HG03045 (cell line): ENCODE results near the gene EPHB3.

Experiments
- ATAC-seq: cut with Tn5 transposase; IDR thresholded peaks from one replicate; pipeline ENCODE4 v1.9.1; 2021; ENCODE audit warnings: mild to moderate bottlenecking, moderate library complexity; ENCODE audit not compliant: unreplicated experiment

Gene EPHB3

DNA sequence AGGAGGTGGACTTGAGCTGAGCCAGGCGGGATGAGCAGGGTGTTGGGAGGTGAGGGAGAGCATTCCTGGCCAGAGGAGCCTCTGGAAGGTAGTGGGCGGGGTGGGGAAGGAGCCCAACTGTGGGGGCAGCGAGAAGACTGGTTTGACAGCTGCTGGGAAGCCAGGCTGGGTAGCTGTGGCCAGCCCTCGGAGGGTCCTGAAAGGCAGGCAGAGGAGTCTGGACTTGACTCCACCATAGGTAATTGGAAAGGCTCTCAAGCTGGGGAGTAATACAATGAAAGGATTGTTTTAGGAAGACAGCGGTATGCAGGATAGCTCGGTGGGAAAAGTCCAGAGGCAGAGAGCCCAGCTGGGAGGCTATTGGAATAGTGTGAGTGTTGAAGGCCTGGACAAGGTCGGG lies 17.2 kb downstream of the EPHB3 start:
- ATAC-seq = no peak

DNA sequence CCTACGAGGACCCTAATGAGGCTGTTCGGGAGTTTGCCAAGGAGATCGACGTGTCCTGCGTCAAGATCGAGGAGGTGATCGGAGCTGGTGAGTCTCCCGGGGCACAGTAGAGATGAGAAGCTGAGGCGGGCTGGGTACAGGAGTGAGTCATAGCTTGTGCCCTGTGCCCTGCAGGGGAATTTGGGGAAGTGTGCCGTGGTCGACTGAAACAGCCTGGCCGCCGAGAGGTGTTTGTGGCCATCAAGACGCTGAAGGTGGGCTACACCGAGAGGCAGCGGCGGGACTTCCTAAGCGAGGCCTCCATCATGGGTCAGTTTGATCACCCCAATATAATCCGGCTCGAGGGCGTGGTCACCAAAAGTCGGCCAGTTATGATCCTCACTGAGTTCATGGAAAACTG lies 17.9 kb downstream of the EPHB3 start:
- ATAC-seq = no peak

DNA sequence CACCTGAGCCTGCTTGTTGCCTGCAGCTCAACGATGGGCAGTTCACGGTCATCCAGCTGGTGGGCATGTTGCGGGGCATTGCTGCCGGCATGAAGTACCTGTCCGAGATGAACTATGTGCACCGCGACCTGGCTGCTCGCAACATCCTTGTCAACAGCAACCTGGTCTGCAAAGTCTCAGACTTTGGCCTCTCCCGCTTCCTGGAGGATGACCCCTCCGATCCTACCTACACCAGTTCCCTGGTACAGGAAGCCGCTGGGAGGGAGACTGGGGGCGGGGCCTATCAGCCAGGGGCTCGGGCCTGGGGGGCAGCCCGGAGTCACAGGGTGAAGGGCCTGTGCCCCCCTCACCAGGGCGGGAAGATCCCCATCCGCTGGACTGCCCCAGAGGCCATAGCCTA lies 18.8 kb downstream of the EPHB3 start:
- no peak for ATAC-seq

DNA sequence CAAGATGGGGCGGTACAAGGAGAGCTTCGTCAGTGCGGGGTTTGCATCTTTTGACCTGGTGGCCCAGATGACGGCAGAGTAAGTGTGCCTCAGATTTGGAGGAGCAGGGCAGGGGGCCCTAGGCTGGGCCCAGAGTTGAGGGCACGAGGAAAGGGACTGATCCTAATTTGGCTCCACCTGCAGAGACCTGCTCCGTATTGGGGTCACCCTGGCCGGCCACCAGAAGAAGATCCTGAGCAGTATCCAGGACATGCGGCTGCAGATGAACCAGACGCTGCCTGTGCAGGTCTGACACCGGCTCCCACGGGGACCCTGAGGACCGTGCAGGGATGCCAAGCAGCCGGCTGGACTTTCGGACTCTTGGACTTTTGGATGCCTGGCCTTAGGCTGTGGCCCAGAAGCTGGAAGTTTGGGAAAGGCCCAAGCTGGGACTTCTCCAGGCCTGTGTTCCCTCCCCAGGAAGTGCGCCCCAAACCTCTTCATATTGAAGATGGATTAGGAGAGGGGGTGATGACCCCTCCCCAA lies 19.8 kb downstream of the EPHB3 start:
- ATAC-seq = no peak

DNA sequence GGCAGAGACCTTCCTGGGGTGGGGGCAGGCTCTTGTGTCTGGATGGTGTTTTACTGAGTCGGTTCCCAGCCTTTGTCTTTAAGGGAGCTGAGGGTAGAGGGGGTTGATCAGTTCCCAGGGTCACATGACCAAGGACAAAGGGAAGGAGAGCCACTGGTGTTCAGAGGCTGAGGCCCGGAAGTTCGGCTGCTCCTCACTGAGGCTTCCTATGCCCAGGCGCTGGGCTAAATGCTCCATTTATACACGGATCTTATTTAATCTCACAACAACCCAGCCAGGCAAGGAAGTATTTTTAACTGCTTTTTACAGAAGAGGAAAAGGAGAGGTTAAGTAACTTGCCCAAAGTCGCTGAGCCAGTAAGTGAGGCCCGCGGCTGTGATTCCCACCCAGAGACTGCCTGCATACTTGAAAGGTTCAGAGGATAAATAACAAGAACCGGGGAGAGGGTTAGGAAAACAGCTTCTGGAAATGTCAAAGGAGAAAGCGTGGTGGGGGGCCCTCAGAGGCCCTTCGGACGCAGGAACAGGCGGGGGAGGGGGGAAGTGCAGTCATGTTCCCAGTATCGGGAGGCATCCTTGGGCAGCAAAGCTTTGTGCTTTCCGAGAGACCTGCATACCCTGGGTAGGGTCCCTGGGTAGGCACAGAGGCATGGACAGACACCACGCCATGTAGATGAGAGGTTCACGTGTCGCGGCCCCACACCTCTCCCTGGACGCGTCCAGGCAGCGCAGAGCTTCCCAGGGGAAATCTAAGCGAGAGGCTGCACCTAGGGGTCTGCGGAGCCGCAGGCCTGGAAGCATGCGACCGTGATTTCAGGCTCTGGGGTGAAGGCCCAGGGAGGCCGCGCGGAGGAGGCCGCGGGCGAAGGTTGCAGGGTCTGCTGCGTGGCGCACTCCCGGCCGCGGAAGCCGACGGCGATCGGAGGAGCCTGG lies 21.3 kb downstream of the EPHB3 start:
- ATAC-seq = no peak

DNA sequence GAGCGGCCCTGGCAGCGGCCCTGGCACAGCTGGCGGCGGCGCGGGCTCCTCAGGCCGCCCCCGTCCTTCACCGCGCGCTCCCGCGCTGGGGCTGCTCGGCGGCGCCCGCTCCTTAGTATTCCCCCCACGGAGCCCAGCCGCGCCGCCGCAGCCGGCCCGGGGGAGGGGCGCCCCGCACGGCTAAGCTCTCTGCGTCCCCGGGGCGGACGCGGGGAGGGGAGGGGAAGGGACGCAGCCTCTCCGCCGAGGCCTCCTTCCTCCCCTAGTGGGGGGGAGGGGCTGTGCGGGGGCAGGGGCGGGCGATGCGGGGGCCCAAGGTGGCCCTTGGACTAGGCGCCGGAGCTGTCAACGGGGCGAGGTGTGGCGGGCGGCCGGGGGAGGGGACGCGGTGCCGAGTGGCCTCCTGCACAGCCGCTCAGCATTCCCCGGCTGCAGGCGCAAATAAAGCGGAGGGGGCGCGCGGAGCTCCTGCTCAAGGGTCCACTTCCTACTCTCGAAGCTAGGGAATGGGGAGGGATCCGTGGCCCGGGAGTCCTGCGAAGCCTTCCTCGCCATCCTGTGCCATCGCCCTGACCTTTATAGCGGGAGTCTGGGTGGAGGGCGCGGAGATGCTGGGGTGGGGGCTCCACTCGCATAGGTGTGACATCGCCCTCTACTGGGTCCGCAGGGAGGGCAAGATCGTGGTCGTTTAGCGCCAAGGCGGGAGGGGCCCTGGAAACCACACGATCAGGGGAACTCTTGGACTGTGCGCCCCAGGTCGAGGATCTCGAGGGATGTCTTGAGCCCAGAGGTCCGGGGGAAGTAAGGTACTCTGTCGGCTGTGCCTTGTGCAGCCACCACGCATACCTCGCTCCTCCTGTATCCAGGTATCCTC lies 22.2 kb downstream of the EPHB3 start:
- ATAC-seq = no peak

DNA sequence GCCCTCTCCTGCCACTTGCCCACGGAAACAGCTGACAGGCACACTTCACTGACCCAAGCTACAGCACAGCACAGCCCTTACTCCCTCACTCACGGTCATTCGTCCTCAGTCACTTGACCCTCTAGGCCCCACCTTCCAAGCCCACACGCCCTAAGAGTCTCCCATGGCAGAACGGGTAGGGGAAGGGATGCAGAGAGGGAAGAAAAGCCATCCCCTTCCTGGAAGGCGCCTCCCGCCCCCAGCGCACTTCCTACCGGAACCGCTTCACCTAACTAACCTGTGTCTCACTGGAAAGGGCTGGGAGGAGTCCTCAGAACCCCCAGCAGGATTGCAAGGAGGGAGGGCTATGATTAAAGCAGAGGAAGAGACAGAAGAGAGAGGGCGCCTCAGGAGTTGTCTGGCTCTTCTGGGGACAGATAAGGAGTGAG lies 22.9 kb downstream of the EPHB3 start:
- no peak for ATAC-seq

DNA sequence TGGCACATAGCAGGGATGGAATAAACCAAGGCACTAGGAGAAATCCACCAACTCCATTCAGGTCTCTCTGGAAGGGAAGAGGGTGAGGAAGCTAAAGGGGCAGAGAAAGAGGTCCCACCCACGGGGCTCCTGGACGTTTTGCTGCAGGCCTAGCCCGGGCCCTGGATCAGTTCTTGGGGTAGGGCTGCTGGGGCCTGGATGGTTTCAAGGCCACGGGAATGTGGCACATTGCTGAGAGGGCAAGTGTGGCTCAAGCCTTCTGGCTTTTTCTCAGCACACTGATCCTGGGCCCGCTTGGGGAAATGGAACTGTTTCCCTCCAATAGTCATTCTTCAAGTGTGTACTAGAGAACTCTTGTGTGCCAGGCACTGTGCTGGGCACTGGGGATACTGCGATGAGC lies 24.0 kb downstream of the EPHB3 start:
- no peak for ATAC-seq

DNA sequence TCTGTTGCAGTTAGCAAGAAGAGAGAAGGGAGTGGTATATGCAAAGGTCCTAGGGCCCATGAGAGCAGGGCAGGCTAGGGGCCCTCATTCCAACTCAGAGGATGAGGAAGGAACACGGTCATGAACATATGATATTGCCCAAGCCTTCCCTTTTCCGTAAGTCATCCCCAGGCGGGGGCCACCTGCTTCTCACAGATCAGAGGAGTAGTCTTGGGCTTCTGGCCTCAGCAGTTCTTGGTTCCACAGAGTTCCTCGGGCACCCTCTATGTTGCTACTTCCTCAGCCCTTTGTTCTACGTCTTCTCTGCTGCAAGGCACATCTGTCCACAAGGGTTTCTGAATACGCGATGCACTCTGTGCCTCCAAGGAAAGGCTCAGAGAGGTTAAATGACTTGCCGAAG lies 25.3 kb downstream of the EPHB3 start:
- no peak for ATAC-seq

DNA sequence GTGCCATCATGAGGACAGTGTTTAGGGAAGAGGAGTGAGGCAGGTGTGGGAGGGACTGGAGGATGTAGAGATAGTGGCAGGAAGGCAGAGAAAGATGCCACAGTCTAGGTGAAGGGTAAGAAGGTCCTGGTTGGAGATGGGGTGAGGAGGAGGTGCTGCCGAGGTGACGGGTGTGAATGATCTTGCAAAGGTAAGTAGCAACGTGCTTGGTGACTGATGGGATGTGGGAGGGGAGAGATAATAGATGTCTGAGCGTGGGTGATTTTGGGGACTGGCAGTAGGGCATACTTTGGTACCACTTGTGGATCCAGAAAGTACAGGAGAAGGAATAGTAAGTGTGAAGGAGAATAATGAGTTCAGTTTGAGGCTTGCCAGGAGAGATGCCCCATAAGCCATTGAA lies 27.2 kb downstream of the EPHB3 start:
- no peak for ATAC-seq

DNA sequence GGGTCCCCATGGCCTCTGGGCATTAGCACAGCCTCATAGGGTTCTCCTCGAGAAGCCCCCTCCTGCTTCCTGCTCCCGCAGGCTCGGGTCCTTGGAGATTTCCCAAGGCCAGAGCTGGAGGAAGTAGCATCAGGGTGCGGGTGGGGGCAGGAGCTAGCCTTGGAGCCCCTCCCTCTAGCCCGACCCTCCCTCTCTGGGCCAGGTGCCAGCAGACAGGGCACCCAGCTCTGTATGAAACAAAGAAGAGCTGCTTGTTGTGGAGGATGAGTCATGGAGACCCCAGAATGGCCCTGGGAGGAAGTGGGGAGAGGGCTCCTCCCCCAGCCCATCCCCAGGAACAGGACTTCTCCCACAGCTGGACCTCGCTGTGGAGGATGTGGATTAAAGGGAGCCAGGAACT lies 29.2 kb downstream of the EPHB3 start:
- ATAC-seq = no peak

DNA sequence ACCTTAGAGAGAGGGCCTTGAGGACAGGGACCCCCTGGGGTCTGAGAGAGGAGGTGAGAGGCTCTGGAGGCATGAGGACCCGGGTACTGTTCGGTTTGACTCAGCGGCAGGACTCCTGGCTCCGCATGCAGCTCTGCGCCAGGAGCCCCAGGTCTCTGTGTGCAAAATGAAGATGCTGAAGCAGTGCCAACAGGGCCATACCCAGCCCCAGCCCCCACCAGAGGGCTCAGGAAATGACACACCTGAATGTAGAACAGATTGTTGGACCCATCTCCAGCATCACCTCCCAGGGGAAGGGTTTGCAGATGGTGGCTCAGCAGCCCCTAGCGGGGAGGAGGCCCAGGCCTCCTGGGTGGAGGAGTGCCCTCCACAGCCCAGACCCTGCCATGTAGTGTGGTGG lies 30.2 kb downstream of the EPHB3 start:
- ATAC-seq = no peak

DNA sequence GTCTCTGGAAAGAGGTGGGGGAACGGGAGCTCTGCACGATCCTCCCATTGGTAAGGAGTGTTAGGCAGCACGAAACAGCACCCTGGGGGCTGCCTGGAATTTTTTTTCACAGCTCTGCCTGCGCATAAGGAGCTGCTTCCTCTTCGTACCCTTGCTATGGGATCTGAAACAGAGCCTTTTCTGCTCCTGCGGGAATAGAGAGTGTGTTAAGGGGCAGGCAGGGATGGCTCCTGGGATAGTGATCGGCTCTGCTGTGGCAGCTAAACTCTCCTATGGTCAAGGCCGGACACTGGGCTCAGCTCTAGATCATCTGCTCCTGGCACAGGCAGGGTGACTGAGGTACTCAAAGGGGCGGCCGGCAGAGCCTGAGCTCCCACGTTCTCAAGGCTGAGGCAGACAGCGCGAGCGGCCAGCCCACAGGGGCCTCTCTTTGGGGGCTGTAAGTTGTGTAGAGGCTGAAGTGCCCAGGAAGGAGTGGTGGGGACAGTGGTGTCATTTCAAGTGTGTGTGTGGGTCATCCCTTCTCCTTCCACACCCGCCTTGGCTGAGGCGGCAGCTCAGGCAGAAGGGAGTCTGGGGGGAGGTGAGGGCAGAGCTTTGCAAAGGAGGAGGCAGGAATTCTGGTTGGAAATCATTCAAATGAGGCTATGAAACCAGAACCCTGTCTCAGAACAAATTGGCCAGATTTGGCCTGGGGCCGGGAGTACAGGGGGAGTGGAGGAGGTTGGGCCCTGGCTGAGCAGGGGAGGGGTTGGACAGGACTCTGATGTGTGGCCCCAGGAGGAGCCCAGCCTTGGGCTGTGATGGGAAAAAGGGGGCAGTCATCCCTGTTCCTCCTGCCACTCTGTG lies 31.0 kb downstream of the EPHB3 start:
- ATAC-seq = no peak

DNA sequence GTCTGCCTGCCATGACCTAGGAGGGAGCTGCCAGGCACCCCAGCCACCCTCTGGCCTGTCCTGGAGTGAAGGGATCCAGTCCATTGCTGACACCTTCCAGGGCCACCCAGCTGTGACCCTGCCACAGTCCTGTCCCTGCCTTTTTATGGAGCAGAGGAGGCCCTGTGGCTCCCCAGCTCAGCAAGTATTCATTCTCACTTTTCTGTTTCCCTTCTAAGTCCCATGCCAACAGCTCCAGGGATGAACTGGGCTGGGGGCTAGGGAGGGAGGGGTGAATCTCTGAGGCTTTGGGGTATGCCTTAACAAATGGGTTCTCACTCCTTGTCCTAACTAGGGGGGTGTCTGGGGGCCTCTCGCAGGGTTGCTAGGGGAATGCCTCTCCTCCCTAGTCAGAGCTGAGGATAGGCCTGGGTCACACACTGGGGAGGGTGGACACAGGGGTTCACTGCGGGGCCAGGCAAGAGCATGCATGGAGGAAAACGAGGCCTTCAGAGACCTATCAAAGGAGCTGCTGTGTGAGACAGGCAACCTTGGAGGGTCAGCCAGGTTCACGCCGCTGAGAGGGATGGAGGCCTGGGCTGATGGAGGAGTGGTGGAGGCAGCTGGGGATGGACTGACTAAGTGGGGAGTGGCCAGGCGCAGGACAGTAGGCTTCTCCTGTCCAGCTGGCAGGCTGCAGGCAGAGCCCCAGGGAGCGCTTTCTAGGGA lies 31.8 kb downstream of the EPHB3 start:
- no peak for ATAC-seq

DNA sequence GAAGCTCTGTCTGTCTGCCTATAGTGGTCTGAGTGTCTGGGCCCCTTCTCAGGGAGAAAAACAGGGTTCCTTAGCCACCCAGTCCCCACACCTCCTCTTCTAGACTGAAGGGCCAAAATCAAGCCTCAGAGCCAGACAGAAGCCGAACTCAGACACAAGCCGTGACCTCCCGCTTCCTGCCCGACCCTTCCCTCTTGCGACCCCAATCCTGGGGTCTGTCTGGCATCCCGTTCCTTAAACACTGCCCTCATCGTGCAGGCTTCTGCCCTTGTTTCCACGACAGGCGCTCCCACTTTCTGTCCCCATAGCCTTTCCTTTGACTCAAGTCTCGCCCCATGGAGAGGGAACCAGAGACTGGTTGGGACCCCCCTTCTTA lies 32.3 kb downstream of the EPHB3 start:
- no peak for ATAC-seq

DNA sequence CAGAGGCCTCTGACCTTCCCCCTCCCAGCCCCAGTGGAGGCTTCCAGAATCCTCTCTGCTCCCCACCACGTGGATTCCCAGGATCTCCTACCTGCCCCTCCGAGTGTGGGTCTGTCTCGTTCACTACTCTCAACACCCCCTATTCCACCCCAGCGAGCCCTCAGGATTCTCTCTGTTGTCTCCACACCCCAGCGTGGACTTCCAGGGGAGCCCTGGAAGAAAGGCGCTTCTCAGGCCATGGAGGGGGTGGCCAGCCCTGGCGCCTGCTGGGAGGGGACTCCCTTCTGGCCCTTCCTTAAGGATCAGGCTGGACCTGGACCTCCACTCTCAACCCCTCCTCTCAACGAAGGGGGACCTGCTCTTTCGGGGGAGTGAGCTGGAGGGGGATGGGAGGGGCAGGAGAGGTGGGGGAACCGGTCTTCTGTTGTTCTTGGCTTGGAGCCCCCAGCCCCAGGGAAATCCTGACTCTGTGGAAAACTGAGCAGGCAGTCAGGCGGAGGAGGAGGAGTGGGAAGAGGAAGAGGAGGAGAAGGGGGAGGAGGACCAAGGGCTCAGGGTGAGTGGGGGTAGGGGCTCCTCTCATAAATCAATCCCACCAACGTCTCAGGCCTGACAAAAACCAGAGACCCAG lies 32.9 kb downstream of the EPHB3 start:
- ATAC-seq = no peak

DNA sequence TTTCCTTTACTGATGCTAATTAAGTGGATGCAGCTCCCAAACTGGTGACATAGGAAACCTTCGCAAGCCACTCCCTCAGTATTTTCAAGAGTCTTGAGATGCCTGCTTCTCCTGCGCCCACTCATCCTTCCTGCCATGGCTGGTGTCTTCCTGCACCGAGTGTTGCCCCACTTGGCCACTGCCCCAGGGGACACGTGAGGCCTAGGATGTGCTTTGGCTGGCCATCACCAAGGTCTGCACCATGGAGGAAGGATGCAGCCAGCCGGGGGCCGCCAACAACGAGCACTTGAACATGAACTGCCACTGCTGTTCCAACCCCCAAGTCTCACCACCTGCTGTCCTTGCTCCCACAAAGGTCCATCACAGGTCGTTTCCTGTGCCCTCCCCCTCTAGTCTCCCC lies 34.1 kb downstream of the EPHB3 start:
- no peak for ATAC-seq

DNA sequence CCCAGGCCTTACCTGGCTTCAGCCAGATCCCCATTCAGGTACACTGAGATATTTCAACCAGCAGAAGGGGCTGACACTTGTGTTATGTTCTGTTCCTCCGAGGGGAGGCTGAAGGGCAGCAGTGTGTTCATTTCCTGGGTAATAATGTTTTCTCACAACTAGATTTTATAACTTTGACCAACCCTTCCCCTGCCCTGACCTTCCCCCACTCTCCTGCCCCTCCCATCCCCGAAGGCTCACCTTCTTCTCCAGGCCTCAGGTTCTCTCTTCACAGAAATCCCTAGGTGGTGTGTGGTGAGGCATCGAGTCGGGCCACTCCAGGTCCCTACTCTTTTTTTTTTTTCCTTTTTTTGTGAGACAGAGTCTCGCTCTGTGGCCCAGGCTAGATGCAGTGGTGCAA lies 34.6 kb downstream of the EPHB3 start:
- ATAC-seq = no peak

DNA sequence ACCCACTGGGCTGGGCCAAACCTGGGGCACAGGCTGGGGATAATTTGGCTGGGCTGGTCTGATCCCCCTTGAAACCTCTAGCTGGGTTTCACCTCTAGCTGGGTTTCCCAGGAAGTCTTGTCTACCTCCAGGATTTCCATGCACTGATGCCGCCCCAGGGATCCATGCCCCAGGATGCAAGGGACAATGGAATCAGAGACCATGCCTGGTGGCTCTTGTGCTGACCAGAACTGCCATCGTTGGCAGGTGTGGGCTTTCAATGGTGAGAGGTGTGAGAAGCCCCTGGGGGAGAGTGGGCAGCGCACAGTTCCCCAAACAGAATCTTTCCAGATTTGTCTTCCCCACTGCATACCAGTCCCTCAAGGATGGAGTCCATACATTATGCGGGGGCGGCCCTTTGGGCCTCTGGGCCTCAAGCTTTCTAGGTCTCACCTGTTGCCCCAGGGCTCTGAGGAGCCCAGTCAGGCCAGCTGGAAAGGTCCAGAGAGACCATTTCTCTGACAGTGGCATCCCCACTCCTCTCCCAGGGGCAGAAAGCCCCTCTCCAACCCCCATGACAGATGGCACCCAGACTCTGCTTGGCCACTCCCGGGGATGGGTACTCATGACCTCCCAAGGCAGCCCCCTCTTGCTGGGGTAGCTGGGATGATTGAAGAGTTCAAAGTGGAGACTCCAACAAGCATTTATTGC lies 35.4 kb downstream of the EPHB3 start:
- ATAC-seq = no peak
